Measurements from ENCODE around the gene EXOC6B.

The EXOC6B gene

DNA sequence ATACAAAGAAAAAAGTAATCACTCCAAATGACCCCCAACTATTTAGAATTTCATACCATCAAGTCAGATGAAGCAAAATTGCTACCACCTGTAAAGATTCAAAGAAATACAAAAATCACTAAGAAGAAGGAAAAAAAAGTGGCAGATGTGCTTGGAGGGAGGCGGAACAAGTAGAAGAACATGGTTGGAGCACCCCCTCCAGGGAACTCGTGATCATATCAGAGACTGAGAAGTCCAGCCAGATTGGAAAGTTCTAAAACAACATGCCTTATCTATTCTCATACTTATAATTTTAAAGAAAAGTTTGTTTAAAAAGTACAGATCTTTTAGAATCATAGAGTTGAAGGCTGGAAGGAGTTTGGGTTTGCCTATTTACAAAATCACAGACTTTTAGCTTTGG lies 564.8 kb downstream of the EXOC6B start:
- DNase-seq, result no peak

- DNase-seq, result no peak
These were observed 570.3 kb downstream of the EXOC6B start for GRCh38 chr2:72255540-72255939.

- DNase-seq, result no peak
These were observed 570.9 kb downstream of the EXOC6B start for GRCh38 chr2:72254831-72255451.

DNA sequence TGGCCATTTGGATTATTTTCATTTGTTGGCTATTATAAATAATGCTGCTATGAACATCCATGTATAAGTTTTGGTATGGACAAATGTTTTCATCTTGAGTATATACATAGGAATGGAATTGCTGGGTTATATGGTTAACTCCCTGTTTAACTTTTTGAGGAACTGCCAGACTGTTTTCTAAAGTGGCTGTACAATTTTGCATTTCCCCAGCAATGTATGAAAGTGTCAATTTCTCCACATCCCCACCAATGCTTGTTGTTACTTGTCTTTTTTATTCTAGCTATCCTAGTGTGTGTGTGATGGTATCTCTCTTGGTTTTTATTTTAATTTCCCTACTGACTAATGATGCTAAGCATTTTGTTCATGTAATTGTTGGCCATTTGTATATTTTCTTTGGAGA lies 587.5 kb downstream of the EXOC6B start:
- DNase-seq, result no peak

DNA sequence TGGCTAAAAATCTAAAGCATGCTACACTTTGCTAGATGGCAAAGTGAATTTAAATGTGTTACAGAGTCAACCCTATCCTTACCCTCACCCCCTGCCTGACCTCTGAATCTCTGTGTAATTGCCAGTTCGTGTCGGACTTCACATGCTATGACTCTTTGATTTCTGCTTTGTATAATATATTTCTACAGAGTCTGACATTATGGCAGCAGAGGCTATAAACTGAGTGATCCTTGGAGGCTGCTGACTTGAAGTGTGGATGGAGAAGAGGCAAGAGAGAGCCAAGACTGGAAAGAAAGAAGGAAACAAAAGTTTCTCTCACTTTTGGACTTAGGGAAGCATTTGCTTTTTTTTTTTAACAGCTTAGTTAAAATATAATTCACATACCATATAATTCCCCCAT lies 588.3 kb downstream of the EXOC6B start:
- no peak for DNase-seq

GRCh38 chr2:72236445-72237067 lies 589.3 kb downstream of the EXOC6B start:
- no peak for DNase-seq

DNA sequence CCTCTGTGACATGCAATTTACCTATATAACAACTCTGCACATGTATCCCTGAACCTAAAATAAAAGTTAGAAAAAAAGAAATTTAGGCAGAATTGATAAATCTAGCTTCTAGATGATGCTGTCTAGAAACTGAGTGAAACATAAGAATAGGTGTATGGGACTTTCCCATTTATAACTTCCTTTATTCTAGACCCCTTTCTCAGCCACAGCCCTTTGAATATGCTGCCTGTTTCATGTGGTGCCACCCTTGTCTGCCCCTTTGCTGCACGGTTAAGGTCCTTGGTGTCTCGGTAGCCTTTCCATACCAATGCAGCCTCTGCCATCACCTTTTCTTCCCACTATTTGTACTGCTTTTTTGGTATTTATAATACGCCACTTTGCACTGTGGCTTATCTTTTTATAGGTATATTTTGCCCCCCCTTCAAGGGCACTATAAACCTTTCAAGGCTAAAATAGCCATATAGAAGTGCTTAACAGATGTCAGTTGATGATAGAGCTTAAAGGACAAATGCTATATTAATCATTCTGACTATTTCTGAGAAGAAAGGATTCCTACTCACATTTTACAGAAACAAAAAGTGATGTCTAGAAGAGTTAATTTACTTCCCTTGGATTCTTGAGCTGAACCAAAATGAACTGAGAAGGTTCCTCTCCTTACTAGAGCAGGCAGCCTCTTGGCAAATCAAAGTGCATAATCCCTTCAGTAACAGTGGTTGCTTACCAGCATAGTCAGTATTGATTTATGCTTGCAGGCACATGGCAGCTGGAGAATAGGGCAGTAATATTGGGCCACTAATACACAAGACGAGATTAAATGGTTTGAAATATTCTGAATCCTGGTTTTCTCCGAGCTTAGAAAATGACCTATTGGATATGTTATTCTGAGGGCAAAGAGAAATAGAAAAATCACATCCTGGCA lies 590.1 kb downstream of the EXOC6B start:
- DNase-seq, result no peak

GRCh38 chr2:72233211-72233610 lies 592.6 kb downstream of the EXOC6B start:
- no peak for DNase-seq

GRCh38 chr2:72222829-72223564 lies 602.8 kb downstream of the EXOC6B start:
- DNase-seq, result no peak

DNA sequence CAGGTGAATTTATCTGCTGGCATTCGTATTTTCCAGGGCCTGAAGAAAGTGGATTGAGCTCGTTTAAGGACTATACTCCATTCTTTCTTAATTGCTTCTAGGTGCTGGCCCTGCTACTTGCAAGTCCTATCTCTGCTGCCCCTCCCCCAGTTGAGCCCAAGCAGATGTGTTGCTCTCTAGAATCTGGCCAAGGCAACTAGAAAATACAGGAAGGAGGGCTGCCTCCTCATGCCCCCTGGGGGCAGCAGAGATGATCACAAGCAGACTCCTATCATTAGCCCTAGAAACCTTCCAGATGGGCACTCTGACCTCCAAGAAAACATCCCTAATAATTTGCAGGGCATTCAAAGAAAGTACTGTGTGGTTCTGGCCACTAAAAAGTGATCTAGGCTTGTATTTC lies 605.7 kb downstream of the EXOC6B start:
- DNase-seq, result no peak

DNA sequence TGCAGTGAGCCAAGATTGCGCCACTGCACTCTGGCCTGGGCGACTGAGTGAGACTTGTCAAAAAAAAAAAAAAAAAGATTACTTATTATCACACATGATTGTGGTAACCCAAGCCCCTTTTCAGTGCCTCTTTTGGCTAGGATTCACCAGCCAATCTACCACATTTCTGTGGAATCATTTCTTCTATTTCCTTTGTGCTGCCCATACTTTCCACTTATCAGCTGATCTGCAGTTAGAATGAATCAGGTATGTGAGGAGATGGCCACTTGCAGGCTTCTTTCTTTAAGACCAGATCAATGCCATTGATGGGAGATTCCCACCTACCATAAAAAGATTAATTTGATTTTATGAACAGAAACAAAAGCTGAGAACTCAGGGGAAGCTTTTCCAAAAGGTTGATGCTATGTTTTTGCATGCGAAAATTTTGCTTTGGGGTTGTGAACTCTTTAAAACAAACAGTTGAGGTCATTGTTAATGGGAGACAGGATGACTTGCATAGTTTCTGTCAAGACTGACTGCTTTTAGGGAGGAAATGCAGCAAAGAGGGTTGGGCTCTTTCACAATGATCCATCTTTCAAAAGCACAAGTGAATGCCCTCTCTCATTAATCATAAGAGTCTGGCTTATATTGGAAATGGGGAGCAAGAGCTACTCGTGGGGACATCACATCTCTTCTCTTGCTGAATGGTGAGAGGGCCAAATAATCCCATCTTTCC lies 611.2 kb downstream of the EXOC6B start:
- no peak for DNase-seq

- DNase-seq, result no peak
These were observed 613.4 kb downstream of the EXOC6B start for GRCh38 chr2:72212486-72212855.

GRCh38 chr2:72211777-72212485 lies 613.9 kb downstream of the EXOC6B start:
- no peak for DNase-seq

DNA sequence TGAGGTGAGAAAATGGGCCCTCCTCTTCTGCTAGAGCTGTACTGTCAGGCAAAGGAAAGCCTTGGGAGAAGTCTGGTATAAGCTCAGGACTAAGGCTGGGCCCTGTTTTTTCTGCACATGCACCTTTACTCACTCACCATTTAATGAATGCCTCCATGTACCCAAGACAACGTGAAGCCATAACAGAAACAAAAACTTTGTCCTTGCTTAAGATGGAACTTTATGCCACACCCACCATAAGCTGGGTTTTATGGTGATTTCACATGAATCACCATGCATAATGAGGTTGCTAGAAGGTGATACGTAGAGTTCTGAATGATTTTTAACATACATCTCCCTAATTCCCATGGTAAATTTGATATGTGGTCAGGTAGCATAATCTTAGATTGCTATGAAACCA lies 614.5 kb downstream of the EXOC6B start:
- DNase-seq, result no peak

- DNase-seq, result no peak
These were observed 615.4 kb downstream of the EXOC6B start for GRCh38 chr2:72210470-72210869.

DNA sequence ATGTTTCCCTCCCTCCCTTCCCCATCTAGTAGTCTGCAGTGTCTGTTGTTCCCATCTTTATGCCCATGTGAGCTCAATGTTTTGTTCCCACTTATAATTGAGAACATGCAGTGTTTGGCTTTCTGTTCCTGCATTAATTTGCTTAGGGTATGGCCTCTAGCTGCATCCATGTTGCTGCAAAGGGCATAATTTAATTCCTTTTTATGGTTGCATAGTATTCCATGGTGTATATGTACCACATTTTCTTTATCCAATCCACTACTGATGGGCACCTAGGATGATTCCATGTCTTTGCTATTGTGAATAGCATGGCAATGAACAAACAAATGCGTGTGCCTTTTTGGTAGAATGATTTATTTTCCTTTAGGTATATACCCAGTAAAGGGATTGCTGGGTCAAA lies 617.6 kb downstream of the EXOC6B start:
- DNase-seq, result no peak

DNA sequence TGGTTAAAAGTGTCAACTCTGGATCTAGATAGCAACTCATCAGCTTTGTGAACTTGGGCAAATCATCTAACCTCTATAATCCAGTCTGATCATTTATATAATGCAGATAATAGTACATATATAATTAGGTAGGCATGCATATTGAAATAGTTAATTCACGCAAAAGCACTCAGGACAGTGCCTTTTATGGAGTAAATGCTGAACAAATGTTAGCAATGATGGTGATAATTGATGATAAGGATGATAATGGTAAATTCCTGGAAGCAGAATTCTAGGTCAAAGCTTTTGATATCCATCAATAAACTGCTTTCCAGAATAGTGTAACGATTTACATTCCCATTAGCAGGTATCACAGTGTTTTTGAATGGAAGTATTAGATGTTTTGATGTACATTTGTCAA lies 618.5 kb downstream of the EXOC6B start:
- DNase-seq, result no peak

GRCh38 chr2:72205504-72205881 lies 620.3 kb downstream of the EXOC6B start:
- no peak for DNase-seq

- no peak for DNase-seq
These were observed 620.9 kb downstream of the EXOC6B start for GRCh38 chr2:72204786-72205503.

- DNase-seq, result no peak
These were observed 621.6 kb downstream of the EXOC6B start for GRCh38 chr2:72204156-72204785.

Data from NCI-H2171 (cell line).